GM12878 (cell line): Measurements from ENCODE around the gene SLMAP. TPM values are rescaled to one million over a fixed set of nuclear protein-coding genes. Genes with fewer than 3 reads are reported as not detected.

Experiments used
- ATAC-seq: fragments of 200-7000 bp; cut with Tn5 transposase; 3 replicates; pipeline ENCODE4 v1.9.1; 2020; ENCODE audit warnings: mild to moderate bottlenecking, moderate library complexity
- BruUV-seq: library from RNA; stranded (reverse); fragments of 400-500 nt; replicated peaks from 2 replicates; lab custom pipeline; 2021; lab: Mats Ljungman, UMichigan
- CTCF ChIA-PET: fragments of 300-600 bp; sonication (Branson Sonifier 250); formaldehyde crosslinking; extraction: SDS; loops from one replicate; lab custom pipeline; 2021; ENCODE audit warnings: inconsistent platforms; lab: Yijun Ruan, JAX
- POLR2A ChIA-PET: fragments of 350-600 bp; formaldehyde crosslinking; extraction: SDS; loops from one replicate; lab custom pipeline; 2021; ENCODE audit warnings: inconsistent platforms; lab: Charles Lee
- RAD21 ChIA-PET: fragments of 300-600 bp; sonication (Branson Sonifier 250); formaldehyde crosslinking; loops from one replicate; lab custom pipeline; 2023; ENCODE audit warnings: antibody characterized with exemption; ENCODE audit not compliant: unreplicated experiment; lab: Charles Lee
- SMC1A ChIA-PET: fragments of 300-600 bp; sonication (Branson Sonifier 250); formaldehyde crosslinking; loops from one replicate; lab custom pipeline; 2023; ENCODE audit not compliant: unreplicated experiment, uncharacterized antibody; lab: Charles Lee
- DNase-seq: peaks from one replicate; pipeline ENCODE4 v3.0.0-alpha.2; 2011; ENCODE audit warnings: low read depth, low spot score
- FAIRE-seq: peaks from 3 replicates; lab custom pipeline; 2011; peaks lifted over from hg19 to GRCh38; lab: Jason Lieb, UNC
- H2AFZ ChIP-seq: 2 replicates; pipeline ENCODE4 v1.6.0; 2011; ENCODE audit warnings: low read depth, low read length, control low read depth; ENCODE audit not compliant: control insufficient read depth
- H3K27ac ChIP-seq: 2 replicates; pipeline ENCODE4 v1.5.1; 2011; ENCODE audit warnings: control low read depth; ENCODE audit not compliant: control insufficient read depth, insufficient read depth
- H3K27me3 ChIP-seq, 2 experiments: replicated peaks in 1 of 2; 2 replicates each; pipeline versions ENCODE4 v1.6.0 to v1.6.1; 2011; ENCODE audit warnings: low read length in 1 of 2; ENCODE audit not compliant: control insufficient read depth in 2 of 2, insufficient read depth in 2 of 2
- H3K36me3 ChIP-seq, 2 experiments: 2 replicates each; pipeline ENCODE4 v1.5.1; 2011; ENCODE audit warnings: low read length in 1 of 2; ENCODE audit not compliant: control insufficient read depth in 2 of 2, insufficient read depth in 2 of 2
- H3K4me1 ChIP-seq: 2 replicates; pipeline ENCODE4 v1.6.1; 2011; ENCODE audit warnings: mild to moderate bottlenecking, low read length, moderate library complexity, mixed read lengths; ENCODE audit not compliant: control insufficient read depth, insufficient read depth
- H3K4me2 ChIP-seq: 2 replicates; pipeline ENCODE4 v1.6.0; 2011; ENCODE audit warnings: control low read depth; ENCODE audit not compliant: control insufficient read depth, insufficient read depth
- H3K4me3 ChIP-seq: fragments of 200-600 bp; sonication (generic); 2 replicates; pipeline ENCODE4 v1.5.1; 2016
- H3K79me2 ChIP-seq: 2 replicates; pipeline ENCODE4 v1.6.0; 2011; ENCODE audit warnings: low read length; ENCODE audit not compliant: control insufficient read depth, insufficient read depth
- H3K9ac ChIP-seq: 2 replicates; pipeline ENCODE4 v1.8.0; 2011; ENCODE audit warnings: low read length, control low read depth, mixed read lengths; ENCODE audit not compliant: control insufficient read depth, insufficient read depth
- H3K9me3 ChIP-seq: replicated peaks from 3 replicates; pipeline ENCODE4 v1.5.1; 2011; ENCODE audit warnings: mild to moderate bottlenecking, low read length; ENCODE audit not compliant: control insufficient read depth, insufficient read depth
- H4K20me1 ChIP-seq: 2 replicates; pipeline ENCODE4 v1.6.0; 2011; ENCODE audit not compliant: control insufficient read depth, insufficient read depth
- EGR1 ChIP-seq, 2 experiments: IDR thresholded peaks; 1 replicate in 1 of 2; 2 replicates in 1 of 2; pipeline ENCODE4 v1.6.1; 2011 to 2012; ENCODE audit warnings: low read depth in 2 of 2, low read length in 2 of 2, borderline replicate concordance in 1 of 2, mild to moderate bottlenecking in 1 of 2, moderate library complexity in 1 of 2
- SPI1 ChIP-seq: IDR thresholded peaks from 2 replicates; pipeline ENCODE4 v1.6.1; 2011; ENCODE audit warnings: low read depth, mild to moderate bottlenecking, low read length, moderate library complexity, borderline replicate concordance; ENCODE audit not compliant: insufficient read depth
- TCF12 ChIP-seq: IDR thresholded peaks from 2 replicates; pipeline ENCODE4 v1.6.1; 2011; ENCODE audit warnings: low read depth, mild to moderate bottlenecking, low read length
- WGBS: methylation state at CpG from one replicate; pipeline ENCODE4 v1.1.6; 2016; ENCODE audit warnings: low lambda C conversion rate; ENCODE audit not compliant: insufficient replicate concordance, insufficient coverage; ENCODE audit errors: missing lambda C conversion rate; 5-methylcytosine and 5-hydroxymethylcytosine counted together
- in situ Hi-C: fragments of 300-500 bp; cut with MboI; formaldehyde crosslinking; loops from 9 replicates; pipeline ENCODE4 v1.14.3; 2018; ENCODE audit warnings: mixed read lengths
- intact Hi-C: fragments of 100-400 bp; cut with micrococcal nuclease; formaldehyde crosslinking; loops from one replicate; pipeline ENCODE4 v1.14.2; 2022; ENCODE audit not compliant: unreplicated experiment
- polyA plus RNA-seq, 11 experiments: library from polyadenylated mRNA; depleted of rRNA in 4 of 11; unstranded in 6 of 11; stranded (reverse) in 5 of 11; fragments of >200 nt; fragmentation: Nextera tagmentation in 4 of 11; fragmentation: Illumina TruSeq in 1 of 11; extraction: Ambion mirVana in 4 of 11; extraction: Trizol in 1 of 11; gene quantifications; 1 replicate in 1 of 11; 2 replicates in 10 of 11; pipeline versions ENCODE4 v1.2.1 to v1.2.3, GENCODE V29; 2011 to 2016; ENCODE audit warnings: inconsistent platforms in 2 of 11, missing spikeins in 2 of 11, low read depth in 1 of 11
- total RNA-seq, 4 experiments: library from RNA; depleted of rRNA in 3 of 4; stranded (reverse); fragments of >200 nt in 3 of 4; fragmentation: Illumina TruSeq in 1 of 4; extraction: Trizol in 1 of 4; gene quantifications; 2 replicates each; pipeline versions ENCODE4 v1.2.1 to v1.2.3, GENCODE V29; 2013 to 2021
- TF ChIP-seq, protein P1 (sequence below): fragments of 450-650 bp; conservative IDR thresholded peaks from 2 replicates; pipeline ENCODE4 v1.6.1; 2017; ENCODE audit warnings: mild to moderate bottlenecking, moderate library complexity

The SLMAP gene
- total and polyA plus RNA-seq, 10 of the 15 experiments (the other 5 are each of a cell fraction or from before 2014, with no cell fraction given): 8.3 to 43.8 (median 26.4) TPM

- Histone ChIP-seq H3K4me1 (peaks cover 14% of the 10 kb centered on the region), H3K27ac (no peak overlapping the region), H3K9me3 (no peaks in the 10 kb centered on the region; the same call in 2 of the 3 replicates), H3K27me3 (no peaks in the 10 kb centered on the region), H3K4me3 (no peak overlapping the region), H3K9ac (no peak overlapping the region), H3K4me2 (peak overlapping the region; percentile 34), H3K79me2 (no peaks in the 10 kb centered on the region), H4K20me1 (no peaks in the 10 kb centered on the region), H2AFZ (peak overlapping the region; percentile 49), H3K36me3 (no peaks in the 10 kb centered on the region)
- ChIA-PET POLR2A (interaction anchor here (0.6 to 1.1 kb wide), 2 partner anchors 45 to 63 kb away, joined by 3 to 4 read pairs; no protein-coding TSS in a partner anchor), RAD21 (interaction anchor here (1.2 kb wide), 1 partner anchor 39 kb away, joined by 3 read pairs; no protein-coding TSS in a partner anchor), CTCF (interaction anchor here (1.4 to 5.7 kb wide), 3 partner anchors 208 to 562 kb away, joined by 3 to 21 read pairs (median 6); no protein-coding TSS in a partner anchor), SMC1A (interaction anchor here (0.9 to 1.5 kb wide), 4 partner anchors 9 to 207 kb away, joined by 3 to 4 read pairs (median 3); no protein-coding TSS in a partner anchor)
- intact Hi-C loops: loop anchor here (5.0 kb wide), 1 partner anchor 218 kb away; no protein-coding TSS in a partner anchor
- in situ Hi-C loops: no loop called here
- DNase-seq (no peak), ATAC-seq (peak; percentile 24), FAIRE-seq (no peak)
- TF ChIP-seq, protein P1, sequence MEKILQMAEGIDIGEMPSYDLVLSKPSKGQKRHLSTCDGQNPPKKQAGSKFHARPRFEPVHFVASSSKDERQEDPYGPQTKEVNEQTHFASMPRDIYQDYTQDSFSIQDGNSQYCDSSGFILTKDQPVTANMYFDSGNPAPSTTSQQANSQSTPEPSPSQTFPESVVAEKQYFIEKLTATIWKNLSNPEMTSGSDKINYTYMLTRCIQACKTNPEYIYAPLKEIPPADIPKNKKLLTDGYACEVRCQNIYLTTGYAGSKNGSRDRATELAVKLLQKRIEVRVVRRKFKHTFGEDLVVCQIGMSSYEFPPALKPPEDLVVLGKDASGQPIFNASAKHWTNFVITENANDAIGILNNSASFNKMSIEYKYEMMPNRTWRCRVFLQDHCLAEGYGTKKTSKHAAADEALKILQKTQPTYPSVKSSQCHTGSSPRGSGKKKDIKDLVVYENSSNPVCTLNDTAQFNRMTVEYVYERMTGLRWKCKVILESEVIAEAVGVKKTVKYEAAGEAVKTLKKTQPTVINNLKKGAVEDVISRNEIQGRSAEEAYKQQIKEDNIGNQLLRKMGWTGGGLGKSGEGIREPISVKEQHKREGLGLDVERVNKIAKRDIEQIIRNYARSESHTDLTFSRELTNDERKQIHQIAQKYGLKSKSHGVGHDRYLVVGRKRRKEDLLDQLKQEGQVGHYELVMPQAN: no peak
- TF ChIP-seq EGR1 (IDR thresholded peaks at IDR 0.05; ENCODE audit: borderline replicate concordance in 1 of 2, low read depth in 2 of 2, low read length in 2 of 2) (no peak), SPI1 (peak; percentile 52; the same call in 1 of the 2 replicates), TCF12 (no peak)
- BruUV-seq: no TSS peak
- WGBS: 23% methylated on average over 19 of the region's 19 CpGs
Observed at GRCh38 chr3:57959423-57960173, 203.5 kb downstream of the SLMAP start.
